AML-193 (cell line): Measurements from ENCODE around the gene ETF1.
A peak's percentile ranks its signal among the peaks of the same experiment; 100 is the strongest.
"Not testable (repeated sequence)": the region's sequence is repeated elsewhere in the genome, so short reads cannot be mapped to it uniquely, and the experiment has no call there.

Source experiments
- DNase-seq, 2 experiments: peaks; one replicate each; lab custom pipeline; 2025; lab: John Stamatoyannopoulos, UW

The ETF1 gene

GRCh38 chr5:138528744-138529469, 14.1 kb downstream of the ETF1 start:
- no peak for DNase-seq

DNA sequence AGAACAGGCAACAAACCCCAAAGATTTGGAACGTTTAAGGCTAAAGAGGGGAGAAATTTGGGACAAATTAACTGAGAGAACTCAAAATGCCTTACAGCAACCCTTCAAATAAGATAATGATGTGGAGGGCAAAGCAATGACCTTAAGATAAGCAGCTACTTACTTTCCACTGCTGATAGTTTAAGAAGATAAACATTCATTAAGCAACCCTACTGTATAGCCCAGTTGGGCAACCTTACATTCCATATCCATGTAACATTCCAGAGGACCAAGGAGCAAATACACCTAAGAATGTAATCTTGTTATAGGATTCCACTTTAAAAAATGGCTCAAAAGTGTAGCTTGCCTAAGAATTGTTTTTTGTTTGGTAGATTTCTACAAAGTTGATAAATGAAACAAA, 14.8 kb downstream of the ETF1 start:
- DNase-seq = no peak

GRCh38 chr5:138527170-138527569, 15.9 kb downstream of the ETF1 start:
- DNase-seq = no peak

- no peak for DNase-seq
Measured at GRCh38 chr5:138523406-138523805, 19.6 kb downstream of the ETF1 start.

DNA sequence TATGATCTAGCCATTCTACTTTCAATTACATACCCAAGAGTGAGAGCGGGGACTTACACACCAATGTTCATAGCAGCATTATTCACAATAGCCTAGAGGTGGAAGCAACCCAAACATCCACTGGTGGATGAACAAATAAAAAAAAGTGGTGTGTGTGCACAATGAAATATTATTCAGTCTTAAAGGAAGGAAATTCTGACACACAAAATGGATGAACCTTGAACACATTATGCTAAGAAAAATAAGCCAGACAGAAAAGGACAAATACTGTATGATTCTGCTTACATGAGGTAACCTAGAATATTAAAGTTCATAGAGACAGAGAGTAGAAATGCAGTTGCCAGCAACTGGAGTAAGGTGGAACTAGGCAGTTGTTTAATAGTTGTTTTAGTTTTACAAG, 22.1 kb downstream of the ETF1 start:
- DNase-seq = no peak

DNA sequence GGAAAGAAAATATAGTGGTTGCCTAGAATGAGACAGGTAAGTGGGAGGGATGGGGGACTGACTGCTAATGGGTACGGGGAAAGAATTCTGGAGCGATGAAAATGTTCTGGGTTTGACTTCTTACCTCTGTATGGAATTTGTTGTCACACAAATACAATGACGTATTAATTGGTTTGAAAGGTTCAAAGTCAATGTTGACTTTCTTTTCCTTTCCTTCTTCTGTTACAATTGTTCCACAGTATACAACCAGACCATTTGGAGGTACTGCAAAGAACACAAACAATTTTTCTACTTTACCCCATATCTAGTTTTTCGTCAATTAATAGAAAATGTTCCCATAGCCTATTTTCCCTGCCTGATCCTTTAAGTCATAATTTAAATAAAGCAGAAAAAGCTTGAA, 25.6 kb downstream of the ETF1 start:
- no peak for DNase-seq

DNA sequence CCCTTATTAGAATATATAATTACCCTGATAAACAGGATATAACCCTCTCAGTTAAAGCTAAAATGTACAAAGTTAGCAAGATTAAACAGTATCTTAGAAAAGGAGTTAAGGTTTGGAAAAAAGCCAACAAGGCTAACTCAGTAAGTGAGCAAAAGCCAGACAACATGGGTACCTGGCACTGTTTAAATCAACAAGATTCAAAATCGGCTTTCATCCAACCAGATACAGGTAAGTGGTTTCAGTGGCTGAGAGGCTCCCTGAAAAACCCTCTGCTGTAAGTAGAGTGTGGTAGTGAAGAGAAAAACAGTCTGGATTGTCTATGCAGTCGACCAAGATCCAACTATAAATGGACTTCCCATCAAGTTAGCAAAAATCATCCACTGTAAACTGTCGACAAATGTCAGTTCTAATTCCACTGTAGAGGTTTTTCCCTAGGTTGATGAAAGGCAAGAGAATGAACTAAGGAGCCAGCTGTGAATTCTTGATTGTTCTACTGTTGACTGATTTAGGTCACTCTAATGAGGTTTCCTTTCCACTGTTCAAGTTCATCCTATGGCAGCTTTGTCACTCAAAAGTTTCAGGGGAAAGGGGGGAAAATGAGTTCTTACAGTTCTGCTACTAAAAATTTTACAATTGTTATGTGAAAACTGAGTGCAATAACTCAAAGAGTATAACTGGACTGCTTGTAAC, 27.3 kb downstream of the ETF1 start:
- DNase-seq = no peak

- no peak for DNase-seq
Measured at GRCh38 chr5:138514021-138514420, 29.0 kb downstream of the ETF1 start.

DNA sequence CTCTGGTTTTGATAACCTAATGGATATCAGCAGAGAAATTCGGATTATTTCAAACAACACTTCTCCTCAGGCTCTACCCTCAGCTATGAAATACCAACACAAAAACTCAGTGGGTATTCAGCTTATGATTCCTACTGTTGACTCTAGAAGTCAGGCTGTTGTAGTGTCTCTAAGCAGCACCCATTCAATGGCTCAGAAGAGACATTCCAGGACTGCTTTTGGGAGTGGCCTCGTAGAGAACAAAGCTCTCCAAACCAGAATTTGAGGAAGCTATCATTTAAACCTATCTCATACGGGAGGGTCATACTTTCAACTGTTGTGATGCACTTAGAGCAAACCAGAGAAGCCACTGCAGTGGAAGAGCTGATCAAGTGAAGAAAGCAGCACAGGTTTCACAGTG, 34.1 kb downstream of the ETF1 start:
- no peak for DNase-seq

DNA sequence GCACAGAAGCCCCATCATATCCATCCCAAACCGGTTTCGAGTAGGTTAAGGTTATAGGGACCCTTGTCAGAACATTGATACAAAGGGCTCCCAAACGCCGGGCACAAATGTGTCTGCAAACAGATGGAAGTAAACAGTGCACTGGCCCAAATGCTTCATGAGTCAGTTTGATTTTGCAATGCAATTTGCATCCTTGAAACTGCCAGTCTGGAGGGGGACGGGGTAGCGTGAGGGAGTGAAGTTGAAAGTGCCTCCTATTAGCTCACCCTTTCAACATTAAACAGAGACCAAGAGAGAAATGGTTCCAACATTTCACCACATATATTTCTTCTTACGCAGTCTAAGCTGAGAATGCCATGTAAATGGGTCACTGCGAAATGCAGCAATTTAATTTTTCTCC, 35.6 kb downstream of the ETF1 start:
- not testable (repeated sequence) for DNase-seq

GRCh38 chr5:138506370-138507306, 36.4 kb downstream of the ETF1 start:
- no peak for DNase-seq

DNA sequence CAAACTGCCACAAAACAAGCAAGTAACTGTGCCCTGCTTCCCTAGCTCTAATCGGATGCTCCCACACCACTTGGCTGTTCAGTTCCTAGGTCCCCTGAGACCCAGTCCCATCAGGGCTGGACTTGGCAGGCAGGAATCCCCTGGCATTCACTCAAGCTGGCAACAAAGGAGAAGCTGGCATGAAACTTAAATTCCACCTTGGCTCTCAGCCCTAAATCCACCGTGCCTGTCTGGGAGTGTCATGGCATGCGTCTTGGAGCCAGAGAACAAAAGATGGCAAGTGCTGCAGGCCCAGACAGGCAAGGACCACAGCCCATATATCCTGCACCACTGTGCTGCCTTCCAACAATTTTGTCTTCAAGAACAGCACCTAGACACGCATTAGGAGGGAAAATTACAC, 38.2 kb downstream of the ETF1 start:
- no peak for DNase-seq

- peak; percentile 64 for DNase-seq
Measured at GRCh38 chr5:138503487-138504270, 39.4 kb downstream of the ETF1 start.

GRCh38 chr5:138502521-138502920, 40.5 kb downstream of the ETF1 start:
- DNase-seq = no peak

DNA sequence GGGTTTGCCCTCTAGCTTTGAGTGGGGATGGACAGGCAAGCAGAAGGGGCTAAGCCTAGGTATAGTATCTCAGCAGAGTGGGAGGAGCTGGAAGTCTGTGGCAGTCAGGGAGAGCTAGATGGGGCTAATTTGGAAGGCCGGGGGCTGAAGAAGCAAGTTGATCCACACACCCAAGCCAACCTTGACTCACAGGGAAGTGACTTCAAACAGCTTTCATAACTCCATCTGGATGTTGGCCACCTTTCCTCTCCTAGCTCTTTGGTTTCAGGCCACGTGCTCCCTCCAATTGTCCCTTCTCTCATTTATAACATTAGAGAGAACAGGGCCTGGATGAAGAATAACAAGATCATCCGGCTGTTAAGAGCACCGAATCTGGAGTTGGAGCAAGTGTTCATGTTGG, 40.9 kb downstream of the ETF1 start:
- no peak for DNase-seq

DNA sequence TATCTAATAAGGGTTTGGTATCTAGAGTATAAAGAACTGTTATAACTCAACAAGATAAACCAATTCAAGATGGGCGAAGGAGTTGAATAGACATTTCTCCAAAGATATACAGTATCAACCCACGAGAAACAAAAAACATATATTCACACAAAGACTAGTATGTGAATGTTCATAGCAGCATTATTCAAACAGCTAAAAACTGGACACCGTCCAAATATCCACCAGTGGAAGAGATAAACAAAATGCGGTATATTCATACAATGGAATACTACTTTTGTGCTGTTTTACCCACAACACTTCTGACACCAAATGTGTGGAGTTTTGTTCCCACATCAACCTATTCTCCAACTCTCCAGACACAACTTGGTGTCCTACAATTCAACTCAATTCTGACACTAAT, 44.7 kb downstream of the ETF1 start:
- no peak for DNase-seq

DNA sequence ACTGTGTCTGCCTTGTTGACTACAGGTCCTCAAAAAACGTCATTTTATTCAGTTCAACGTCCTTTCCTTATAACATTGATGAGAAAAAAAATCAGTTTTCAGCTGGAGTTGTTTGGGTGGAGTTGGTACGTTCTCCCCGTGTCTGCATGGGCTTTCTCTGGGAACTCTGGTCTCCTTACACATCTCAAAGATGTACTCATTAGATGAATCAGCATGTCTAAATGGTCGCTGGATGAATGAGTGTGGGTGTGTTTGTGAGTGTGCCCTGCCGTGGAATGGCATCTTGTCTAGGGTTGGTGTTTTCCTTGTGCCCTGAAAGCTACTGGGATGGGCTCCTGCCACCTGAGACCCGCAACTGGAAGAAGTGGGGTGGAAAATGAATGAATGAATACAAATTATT, 47.7 kb downstream of the ETF1 start:
- DNase-seq = no peak

- DNase-seq = no peak
Measured at GRCh38 chr5:138492560-138493045, 50.4 kb downstream of the ETF1 start.

- DNase-seq = peak; percentile 75 to 78
Measured at GRCh38 chr5:138491669-138492559, 51.1 kb downstream of the ETF1 start.

DNA sequence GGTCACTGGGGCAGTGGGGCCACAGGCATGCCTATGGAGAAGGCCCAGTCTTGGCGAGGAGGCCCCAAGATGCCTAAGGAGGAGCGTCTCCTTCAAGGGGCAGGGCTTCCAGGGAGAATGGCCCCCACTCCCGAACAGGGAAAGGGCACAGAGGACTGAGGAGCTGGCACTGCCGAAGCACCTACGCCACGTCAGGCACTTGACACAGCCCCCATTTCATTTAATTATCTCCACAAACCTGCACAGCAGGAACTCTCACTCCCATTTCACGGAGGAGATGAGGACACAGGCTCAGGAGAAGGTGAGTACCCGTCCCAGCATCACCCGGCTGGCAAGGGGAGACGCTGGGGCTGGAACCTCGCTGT, 51.8 kb downstream of the ETF1 start:
- no peak for DNase-seq
